Prostate gland (tissue), 2 donors: Measurements from ENCODE around the gene WARS2. TPM values are rescaled to one million over a fixed set of nuclear protein-coding genes. Genes with fewer than 3 reads are reported as not detected.

ENCODE experiments used
- DNase-seq: peaks from one replicate; pipeline ENCODE4 v3.0.0-alpha.2; 2019; ENCODE audit warnings: low spot score
- H3K27ac ChIP-seq, 2 donors: fragments of 200-600 bp; sonication (generic); 2 replicates each; pipeline ENCODE4 v1.5.1; 2017 to 2019
- H3K27me3 ChIP-seq: fragments of 200-600 bp; sonication (generic); replicated peaks from 2 replicates; pipeline ENCODE4 v1.5.1; 2019; ENCODE audit not compliant: insufficient read depth
- H3K36me3 ChIP-seq, 2 donors: fragments of 200-600 bp; sonication (generic); 1 replicate in 1 of 2; 2 replicates in 1 of 2; pipeline versions ENCODE4 v1.5.1 to v1.8.1; 2017 to 2019
- H3K4me1 ChIP-seq: fragments of 200-600 bp; sonication (generic); replicated peaks from 2 replicates; pipeline ENCODE4 v1.5.1; 2019
- H3K4me3 ChIP-seq, 2 donors: fragments of 200-600 bp; sonication (generic); 2 replicates each; pipeline ENCODE4 v1.5.1; 2017 to 2019
- H3K9me3 ChIP-seq: fragments of 200-600 bp; sonication (generic); 2 replicates; pipeline ENCODE4 v1.5.1; 2017
- POLR2A ChIP-seq: fragments of 450-650 bp; IDR thresholded peaks from one replicate; pipeline ENCODE4 v1.6.1; 2016; ENCODE audit warnings: antibody characterized with exemption, mild to moderate bottlenecking
- POLR2AphosphoS5 ChIP-seq: sonication (generic); formaldehyde crosslinking; IDR thresholded peaks from one replicate; pipeline ENCODE4 v1.6.1; 2017; ENCODE audit warnings: antibody characterized with exemption
- WGBS: methylation state at CpG from one replicate; pipeline ENCODE4 v1.1.5; 2018; 5-methylcytosine and 5-hydroxymethylcytosine counted together
- intact Hi-C: fragments of 100-400 bp; cut with DNase I; formaldehyde crosslinking; loops from one replicate; pipeline ENCODE4 v1.14.2; 2022
- total RNA-seq, 2 donors: library from RNA; depleted of rRNA; stranded (reverse); fragments of >200 nt; gene quantifications; one replicate each; pipeline ENCODE4 v1.1.0, GENCODE V29; 2016
- TF ChIP-seq, protein P1 (sequence below), 4 experiments: fragments of 200-600 bp in 2 of 4; fragments of 450-650 bp in 2 of 4; sonication (generic) in 2 of 4; IDR thresholded peaks; 1 replicate in 3 of 4; 2 replicates in 1 of 4; pipeline ENCODE4 v1.5.1; 2016 to 2019; ENCODE audit warnings: antibody characterized with exemption in 4 of 4, mild to moderate bottlenecking in 2 of 4, moderate library complexity in 2 of 4

Gene WARS2
- total RNA-seq, 2 donors from 2014 or later: 15.6 to 22.0 TPM

DNA sequence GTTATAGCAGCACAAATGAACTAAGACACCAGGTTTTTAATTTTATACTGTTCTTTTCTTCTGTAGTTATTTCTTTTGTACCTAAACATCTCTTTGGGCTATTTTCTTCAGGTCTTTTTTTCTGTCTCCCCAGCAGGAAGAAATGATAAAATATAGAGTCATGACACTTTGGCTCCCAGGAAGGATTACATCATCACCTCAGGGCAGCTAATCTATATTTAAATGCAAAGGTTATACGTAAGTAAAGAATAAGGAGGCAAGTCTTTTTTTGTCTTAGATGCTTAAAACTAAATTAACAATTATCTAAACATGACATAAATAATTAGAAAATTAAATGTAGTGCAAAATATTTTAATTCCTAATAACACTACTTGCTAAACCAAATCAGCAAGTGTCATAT is 57.0 kb downstream of the WARS2 start:
- intact Hi-C loops: no loop called here
- H3K27ac ChIP-seq: no peak overlapping the region
- no peak for DNase-seq
- H3K4me3 ChIP-seq: no peak overlapping the region
- no peaks in the 10 kb centered on the region for H3K4me1 ChIP-seq
- no peaks in the 10 kb centered on the region for H3K9me3 ChIP-seq
- no peaks in the 10 kb centered on the region for H3K27me3 ChIP-seq
- 95% methylated on average over 1 of the region's 1 CpG for WGBS
- TF ChIP-seq POLR2A (no peak), POLR2AphosphoS5 (no peak)
- TF ChIP-seq, protein P1, sequence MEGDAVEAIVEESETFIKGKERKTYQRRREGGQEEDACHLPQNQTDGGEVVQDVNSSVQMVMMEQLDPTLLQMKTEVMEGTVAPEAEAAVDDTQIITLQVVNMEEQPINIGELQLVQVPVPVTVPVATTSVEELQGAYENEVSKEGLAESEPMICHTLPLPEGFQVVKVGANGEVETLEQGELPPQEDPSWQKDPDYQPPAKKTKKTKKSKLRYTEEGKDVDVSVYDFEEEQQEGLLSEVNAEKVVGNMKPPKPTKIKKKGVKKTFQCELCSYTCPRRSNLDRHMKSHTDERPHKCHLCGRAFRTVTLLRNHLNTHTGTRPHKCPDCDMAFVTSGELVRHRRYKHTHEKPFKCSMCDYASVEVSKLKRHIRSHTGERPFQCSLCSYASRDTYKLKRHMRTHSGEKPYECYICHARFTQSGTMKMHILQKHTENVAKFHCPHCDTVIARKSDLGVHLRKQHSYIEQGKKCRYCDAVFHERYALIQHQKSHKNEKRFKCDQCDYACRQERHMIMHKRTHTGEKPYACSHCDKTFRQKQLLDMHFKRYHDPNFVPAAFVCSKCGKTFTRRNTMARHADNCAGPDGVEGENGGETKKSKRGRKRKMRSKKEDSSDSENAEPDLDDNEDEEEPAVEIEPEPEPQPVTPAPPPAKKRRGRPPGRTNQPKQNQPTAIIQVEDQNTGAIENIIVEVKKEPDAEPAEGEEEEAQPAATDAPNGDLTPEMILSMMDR (IDR thresholded peaks at IDR 0.05): no peak
- no peaks in the 10 kb centered on the region for H3K36me3 ChIP-seq

DNA sequence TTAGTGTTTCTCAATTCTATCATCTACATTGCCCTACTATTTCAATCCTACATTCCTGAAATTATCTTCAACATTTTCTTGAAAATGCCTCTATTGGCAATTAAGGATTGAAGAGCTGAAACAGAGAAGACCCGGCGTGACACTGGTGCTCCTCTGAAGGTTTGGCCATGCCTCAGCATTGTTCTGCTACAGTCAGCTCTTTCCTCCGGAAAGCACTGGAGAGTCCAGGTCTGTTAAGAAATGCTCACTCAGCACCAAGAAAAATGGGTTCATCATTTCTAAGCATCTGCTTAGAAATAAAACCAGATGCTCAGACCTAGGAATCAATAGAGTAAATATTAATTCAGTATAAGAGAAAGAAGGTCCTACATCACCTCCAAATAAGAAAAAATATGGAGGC is 58.8 kb downstream of the WARS2 start:
- no peak overlapping the region for H3K4me3 ChIP-seq
- TF ChIP-seq POLR2A (no peak), POLR2AphosphoS5 (no peak)
- TF ChIP-seq, protein P1 (IDR thresholded peaks at IDR 0.05): no peak
- H3K4me1 ChIP-seq: no peaks in the 10 kb centered on the region
- no peak overlapping the region for H3K27ac ChIP-seq
- no peaks in the 10 kb centered on the region for H3K36me3 ChIP-seq
- intact Hi-C loops: no loop called here
- no peaks in the 10 kb centered on the region for H3K27me3 ChIP-seq
- no peak for DNase-seq
- H3K9me3 ChIP-seq: no peaks in the 10 kb centered on the region
- 81% methylated on average over 3 of the region's 3 CpGs for WGBS

GRCh38 chr1:119081267-119081666 is 59.2 kb downstream of the WARS2 start:
- no peak for TF ChIP-seq POLR2AphosphoS5
- no peak for TF ChIP-seq POLR2A
- TF ChIP-seq, protein P1 (IDR thresholded peaks at IDR 0.05): no peak
- H3K9me3 ChIP-seq: no peaks in the 10 kb centered on the region
- H3K27ac ChIP-seq: no peak overlapping the region
- no peaks in the 10 kb centered on the region for H3K27me3 ChIP-seq
- intact Hi-C loops: no loop called here
- no peak overlapping the region for H3K4me3 ChIP-seq
- DNase-seq: no peak
- H3K4me1 ChIP-seq: no peaks in the 10 kb centered on the region
- no peaks in the 10 kb centered on the region for H3K36me3 ChIP-seq

DNA sequence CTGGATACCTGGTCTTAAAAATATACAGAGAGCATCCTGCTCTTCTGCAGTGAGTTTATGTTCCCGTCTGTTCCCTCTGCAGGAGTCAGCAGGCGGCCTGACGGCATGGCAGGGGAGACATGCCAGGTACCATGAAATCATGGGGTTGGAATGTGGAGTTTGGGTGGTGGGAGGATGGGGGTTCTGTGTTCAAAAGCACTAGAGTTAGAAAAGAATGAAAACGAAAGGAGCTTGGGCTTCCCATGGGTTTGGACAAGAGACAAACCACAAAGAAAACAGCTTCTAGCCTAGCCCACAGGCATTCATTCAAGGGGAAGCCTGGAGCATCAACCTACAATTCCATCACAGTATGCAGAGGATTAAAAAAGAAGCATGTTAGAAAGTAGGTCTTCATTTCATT is 59.9 kb downstream of the WARS2 start:
- Histone ChIP-seq H3K4me1 (no peaks in the 10 kb centered on the region), H3K4me3 (no peak overlapping the region), H3K27ac (no peak overlapping the region), H3K9me3 (no peaks in the 10 kb centered on the region), H3K36me3 (no peaks in the 10 kb centered on the region), H3K27me3 (no peaks in the 10 kb centered on the region)
- DNase-seq: no peak
- intact Hi-C loops: no loop called here
- WGBS: 16% methylated on average over 4 of the region's 4 CpGs
- TF ChIP-seq, protein P1 (IDR thresholded peaks at IDR 0.05): no peak
- TF ChIP-seq POLR2AphosphoS5: no peak
- no peak for TF ChIP-seq POLR2A

DNA sequence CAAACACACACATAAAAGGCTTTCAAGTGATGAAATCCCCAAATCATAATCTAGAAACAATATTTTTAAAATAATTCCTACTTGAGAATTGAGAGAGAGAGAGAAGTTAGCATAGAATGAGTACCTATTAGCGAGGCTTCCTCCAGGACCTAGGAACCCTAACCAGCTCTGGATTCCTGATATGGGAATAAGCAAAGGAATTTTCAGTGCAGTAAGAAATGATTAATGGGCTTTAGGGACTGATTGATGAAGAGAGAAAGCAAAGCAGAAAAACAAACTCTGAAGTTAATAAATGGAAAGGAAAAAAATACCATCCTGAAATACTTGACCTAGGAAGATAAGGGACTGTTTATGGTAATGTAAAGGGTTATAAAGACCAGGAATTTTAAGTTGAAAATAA is 60.6 kb downstream of the WARS2 start:
- WGBS: 100% methylated on average over 1 of the region's 1 CpG
- TF ChIP-seq POLR2AphosphoS5 (no peak), POLR2A (no peak)
- TF ChIP-seq, protein P1 (IDR thresholded peaks at IDR 0.05): no peak
- H3K36me3 ChIP-seq: no peaks in the 10 kb centered on the region
- no peaks in the 10 kb centered on the region for H3K4me1 ChIP-seq
- H3K27ac ChIP-seq: no peak overlapping the region
- intact Hi-C loops: no loop called here
- no peak for DNase-seq
- H3K9me3 ChIP-seq: no peaks in the 10 kb centered on the region
- H3K27me3 ChIP-seq: no peaks in the 10 kb centered on the region
- no peak overlapping the region for H3K4me3 ChIP-seq
